ENCODE measurements around the gene EME2. TPM values are rescaled to one million over a fixed set of nuclear protein-coding genes. Genes with fewer than 3 reads are reported as not detected.

The EME2 gene
- total RNA-seq, 1 donor from 2014 or later = 6.8 TPM

GRCh38 chr16:1777375-1778199 lies 5.0 kb downstream of the EME2 start:
- ATAC-seq (no peak), DNase-seq (ENCODE audit: low spot score) (no peak)

DNA sequence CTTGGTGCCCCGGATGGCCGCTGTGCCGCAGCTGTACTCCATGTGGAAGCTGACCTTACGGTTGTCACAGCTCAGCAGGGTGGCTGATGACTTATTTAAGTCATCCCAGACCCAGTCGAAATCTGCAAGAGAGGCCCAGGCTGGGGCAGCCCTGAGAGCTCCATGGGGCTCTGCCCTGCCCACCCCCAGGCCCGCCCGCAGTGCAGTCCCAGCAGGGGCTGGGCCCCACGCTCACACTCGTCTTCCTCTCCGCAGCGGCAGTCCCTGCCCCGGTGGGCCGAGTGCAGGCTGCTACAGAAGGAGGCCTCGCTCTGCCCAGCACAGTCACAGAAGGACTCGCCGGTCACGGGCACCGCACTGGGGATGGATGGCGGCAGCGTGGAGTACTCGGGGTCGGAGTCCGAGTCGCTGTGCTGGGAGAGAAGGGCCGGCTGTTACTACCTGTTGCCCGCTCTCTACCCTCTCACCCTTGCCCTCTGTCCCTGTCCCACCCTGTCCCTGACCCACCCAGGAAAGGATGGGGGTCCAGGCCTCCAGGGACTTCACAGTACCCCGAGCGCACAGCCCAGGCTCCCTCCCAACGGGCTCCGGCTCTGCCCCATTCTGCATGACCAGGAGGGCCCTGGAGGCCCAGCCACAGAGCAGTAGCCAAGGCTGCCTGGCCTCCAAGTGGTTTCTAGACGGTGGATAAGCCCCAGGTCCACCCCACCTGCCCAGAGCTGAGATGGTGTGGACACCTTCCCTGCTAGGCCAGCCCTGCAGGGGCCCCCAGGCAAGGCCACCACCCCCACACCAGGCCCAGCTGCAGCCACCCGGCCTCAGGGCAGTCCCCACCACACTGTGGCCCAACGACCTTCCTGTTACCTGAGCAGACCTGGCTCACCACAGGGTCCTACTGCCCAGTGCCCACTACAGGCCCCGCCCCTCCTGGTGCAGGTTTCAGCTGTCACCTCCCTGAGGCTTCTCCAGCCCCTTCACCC lies 5.9 kb downstream of the EME2 start:
- DNase-seq (ENCODE audit: low spot score) (no peak), ATAC-seq (no peak)

- no peak for ATAC-seq
- no peak for DNase-seq (ENCODE audit: low spot score)
These were observed 6.7 kb downstream of the EME2 start for GRCh38 chr16:1779234-1779701.

DNA sequence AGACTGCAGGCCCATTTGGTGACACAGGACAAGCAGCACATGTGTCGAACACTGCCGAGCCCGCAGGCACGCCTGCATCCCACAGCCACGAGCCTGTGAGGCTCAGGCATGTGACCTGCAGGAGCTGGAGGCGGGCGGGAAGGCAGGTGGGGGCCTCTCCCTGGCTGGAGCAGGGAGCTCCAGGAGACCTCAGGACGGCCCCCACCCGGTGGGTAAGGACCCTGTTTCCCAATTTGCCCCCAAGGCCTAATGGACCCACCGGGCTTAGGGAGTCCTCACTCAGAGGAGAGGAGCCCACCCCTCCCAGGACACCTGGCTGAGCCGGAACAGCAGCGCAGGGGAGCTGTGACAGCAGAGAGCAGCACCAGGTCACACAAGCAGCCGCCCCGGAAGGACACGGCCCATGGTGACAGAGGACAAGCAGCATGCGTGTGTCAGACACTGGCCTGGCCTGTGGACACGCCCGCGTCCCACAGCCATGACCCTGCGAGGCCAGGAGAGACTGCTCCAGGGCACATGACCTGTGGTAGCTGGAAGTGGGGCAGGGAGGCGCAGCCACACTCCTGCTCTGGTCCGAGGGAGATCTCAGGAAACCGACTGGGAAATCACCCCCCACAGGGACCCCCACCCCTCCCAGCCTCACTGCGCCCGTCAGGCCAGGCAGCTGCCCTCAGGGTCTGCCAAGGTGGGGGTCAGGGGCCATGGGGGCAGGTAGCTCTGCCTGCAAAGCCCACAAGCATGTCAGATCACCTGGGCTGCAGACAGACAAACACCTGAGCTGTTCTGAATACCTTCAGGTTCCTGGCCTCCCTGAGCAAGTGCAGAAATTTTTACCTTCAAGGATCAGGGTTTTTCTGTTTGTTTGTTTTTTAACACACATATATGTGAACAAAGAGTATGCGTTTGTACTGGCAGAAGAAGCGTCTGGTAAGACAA lies 7.4 kb downstream of the EME2 start:
- ATAC-seq (peak; percentile 60), DNase-seq (ENCODE audit: low spot score) (peak; percentile 91)

GRCh38 chr16:1780677-1781072 lies 8.1 kb downstream of the EME2 start:
- ATAC-seq (no peak), DNase-seq (ENCODE audit: low spot score) (no peak)

DNA sequence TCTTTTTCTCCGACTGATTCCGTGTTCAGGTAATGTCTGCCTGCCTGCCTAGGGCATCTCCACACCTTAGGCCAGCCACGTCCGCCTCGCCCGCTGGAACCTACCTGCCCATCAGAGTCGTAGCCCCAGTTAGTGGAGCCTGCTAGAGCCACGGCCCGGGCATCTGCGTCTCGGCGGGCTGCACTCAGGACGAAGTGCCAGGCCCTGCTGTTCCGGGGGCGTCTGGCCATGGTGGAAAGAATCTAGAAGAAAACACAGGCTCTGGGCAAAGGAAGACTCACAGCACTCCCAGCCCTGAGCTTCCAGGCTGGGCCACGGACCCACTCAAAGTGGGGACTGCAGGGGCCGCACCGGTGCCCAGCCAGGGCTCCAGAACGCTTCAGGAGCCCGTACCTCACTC lies 8.6 kb downstream of the EME2 start:
- DNase-seq (ENCODE audit: low spot score) (no peak), ATAC-seq (no peak)

DNA sequence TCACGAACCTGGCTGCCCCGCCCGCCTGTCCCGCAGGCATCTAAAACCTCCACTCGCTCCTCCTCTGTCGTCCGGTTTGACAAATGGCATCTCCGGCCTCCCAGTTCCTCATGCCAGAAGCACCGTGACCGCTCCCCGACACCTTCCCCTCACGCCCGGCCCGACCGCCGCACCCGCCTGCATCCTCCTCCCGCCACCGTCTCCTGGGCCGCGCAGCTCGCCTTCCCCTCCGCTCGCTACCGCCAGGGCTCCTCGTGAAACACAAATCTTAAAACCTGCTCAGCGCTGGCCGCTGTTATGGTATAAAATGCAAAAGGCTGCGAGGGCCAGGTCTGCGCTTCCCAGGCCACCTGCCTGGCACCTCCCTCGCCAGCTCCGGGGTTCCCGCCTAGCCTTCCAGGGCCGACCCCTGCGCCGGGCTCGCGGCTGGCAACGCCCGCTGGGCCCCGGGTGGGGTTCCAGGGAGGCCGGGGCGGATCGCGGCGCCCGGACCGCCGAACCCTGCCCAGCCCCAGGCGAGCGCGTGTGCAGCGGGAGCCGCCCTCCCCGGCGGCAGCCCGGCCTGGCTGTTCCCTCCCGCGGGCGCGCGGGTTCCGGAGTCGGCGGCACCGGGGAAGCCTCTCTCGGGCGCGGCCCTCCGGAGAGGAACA lies 9.3 kb downstream of the EME2 start:
- peak; percentile 18 for ATAC-seq
- no peak for DNase-seq (ENCODE audit: low spot score)

DNA sequence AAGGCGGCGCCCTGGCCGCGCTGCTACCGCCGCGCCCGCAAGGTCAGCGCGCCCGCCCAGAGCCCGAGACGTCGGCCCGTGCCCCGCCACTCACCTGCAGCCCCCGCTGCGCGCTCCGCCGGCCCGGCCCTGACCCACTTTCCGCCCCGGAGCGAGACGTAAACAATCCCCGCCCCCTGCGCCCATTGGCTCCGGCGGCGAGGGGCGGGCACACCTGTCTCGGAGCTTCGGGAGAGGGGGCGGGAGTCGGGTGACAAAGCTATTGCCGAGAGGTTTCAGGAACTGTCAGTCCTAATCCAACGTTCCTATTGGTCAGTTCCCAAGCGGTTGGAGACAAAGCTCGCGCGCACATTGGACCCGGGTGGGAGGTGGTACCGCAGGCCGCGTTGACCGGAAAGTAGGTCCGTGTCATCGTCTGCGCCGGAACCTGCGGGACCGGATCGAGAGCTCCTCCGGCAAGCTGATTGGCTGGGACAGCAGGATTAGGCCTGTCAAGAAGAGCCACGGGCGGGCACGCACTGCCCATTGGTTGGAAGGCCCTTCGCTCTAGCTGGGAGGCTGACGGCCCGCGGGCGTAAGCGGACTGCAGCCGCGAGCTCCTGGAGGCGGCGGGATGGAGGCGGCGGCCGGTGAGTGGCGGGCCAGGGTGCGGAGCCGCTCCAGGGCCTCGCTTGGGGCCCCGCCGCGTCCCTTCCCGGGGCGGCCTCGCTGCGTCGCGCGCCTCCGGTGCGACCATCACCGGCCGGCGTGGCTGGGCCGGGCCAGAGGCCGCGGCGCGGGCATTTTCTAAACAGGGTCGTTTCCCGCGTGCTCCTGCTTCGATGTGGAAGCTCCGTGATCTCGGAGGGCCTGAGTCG lies 10.0 kb downstream of the EME2 start, which contains the start of the genes NUBP2 and SPSB3:
Gene NUBP2 (plus strand): TSS at position 553 of the 857 bp plus-strand sequence. CDS start 61 bp downstream, at position 614.
Gene SPSB3 (minus strand): TSS at position 164 of the 857 bp plus-strand sequence. CDS start 1,088 bp downstream, outside the sequence.
- DNase-seq (ENCODE audit: low spot score) = peak; percentile 100
- ATAC-seq = peak; percentile 77

DNA sequence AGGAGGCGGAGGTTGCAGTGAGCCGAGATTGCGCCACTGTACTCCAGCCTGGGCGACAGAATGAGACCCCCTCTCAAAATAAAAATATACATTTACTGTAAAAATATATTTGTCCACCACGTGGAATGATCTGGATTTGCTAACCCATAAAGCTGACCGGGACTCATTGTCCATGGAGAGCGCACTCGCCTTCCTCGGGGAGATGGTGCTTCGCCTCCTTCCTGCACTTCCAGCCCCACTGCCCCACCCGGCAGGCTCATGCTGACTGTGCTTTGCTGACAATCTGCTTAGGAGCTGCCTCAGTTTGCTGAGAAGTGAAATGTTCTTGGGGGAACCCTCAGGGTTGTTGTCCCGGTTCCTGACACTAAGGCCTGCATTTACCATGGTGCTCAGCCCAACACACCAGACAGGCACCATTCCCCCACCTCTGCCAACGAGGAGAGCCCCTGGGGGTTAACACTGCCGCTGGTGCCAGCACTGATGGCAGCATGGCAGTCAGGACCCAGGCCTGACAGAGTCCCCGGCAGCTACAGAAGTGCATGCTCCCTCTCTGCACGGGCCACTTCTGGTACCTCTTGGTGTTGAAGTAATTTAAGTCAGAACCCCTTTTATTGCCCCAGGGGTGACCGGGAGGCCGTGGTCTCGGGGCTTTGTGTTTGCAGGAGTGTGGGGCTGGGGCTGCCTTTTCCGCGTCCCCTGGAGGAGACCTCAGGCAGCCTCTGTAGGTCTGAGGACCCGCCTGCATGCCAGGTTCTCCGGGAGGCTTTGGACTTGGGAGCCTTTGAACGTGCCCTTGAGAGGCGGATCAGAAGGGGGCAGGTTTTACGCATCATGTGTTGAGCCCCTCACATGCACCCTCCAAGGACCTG lies 12.6 kb downstream of the EME2 start:
- ATAC-seq = no peak

GRCh38 chr16:1785846-1786170 lies 13.2 kb downstream of the EME2 start:
- ATAC-seq (no peak), DNase-seq (ENCODE audit: low spot score) (no peak)

More for the DNA sequence above, 12.6 kb downstream of the EME2 start:
- no peak for DNase-seq (ENCODE audit: low spot score)

- ATAC-seq = no peak
- no peak for DNase-seq (ENCODE audit: low spot score)
These were observed 13.8 kb downstream of the EME2 start for GRCh38 chr16:1786242-1787055.

DNA sequence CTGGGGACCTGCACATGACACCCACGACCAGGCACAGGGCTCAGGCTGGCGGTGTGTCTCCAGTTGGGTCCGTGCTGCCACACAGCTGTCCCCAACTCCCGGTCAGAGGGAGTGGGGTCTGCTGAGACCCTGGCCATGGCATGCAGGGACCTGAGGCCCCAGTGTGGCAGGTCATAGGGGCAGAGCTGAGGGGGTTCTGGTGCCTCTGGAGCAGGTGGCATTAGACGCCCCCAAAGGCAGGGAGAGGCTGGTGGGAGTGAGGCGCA lies 14.4 kb downstream of the EME2 start:
- DNase-seq (ENCODE audit: low spot score) = no peak
- no peak for ATAC-seq

GRCh38 chr16:1787322-1788094 lies 14.9 kb downstream of the EME2 start:
- ATAC-seq = no peak
- no peak for DNase-seq (ENCODE audit: low spot score)

DNA sequence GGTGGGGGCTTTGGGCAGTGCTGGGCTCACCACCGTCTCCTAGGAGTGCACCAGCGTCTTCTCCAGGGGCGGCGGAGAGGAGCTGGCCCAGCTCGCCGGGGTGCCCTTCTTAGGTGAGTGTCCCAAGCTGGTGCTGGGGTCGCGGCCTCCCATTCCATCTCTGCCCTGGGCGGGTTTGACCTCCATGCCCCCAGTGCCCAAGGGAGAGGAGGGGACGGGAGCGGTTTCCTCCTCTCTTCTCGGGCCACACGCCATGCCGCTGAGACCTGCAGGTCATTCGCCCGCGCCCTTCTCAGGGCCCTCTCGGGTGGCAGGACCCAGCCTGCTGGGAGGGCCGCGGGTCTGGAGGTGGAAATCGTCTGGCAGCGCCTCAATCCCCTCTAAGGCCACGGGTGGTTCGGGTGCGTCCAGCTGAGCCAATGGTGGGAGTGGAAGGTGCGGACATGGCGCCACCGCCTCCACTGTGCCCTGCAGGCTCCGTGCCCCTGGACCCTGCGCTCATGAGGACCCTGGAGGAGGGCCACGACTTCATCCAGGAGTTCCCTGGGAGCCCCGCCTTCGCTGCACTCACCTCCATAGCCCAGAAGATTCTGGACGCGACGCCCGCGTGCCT lies 15.6 kb downstream of the EME2 start:
- DNase-seq (ENCODE audit: low spot score) = peak; percentile 44
- ATAC-seq = no peak

DNA sequence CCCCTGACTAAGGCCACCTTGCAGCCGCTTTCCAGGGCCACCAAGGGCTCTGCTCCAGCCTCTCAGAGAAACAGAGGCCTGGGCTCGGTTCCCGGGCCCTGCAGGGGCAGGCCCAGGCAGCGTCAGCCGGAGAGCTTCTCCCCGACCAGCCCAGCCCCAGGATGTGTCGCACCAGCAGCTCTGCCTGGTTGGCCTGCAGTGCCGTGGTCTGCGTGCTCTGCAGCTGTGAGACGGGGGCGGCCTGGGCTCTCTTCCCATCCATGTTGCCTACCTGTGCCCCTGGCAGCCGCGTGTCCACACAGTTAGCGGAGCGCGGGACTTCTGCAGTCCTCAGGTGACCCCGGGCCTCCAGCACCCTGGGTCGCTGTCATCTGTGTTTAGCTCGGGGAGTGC lies 16.1 kb downstream of the EME2 start:
- no peak for ATAC-seq
- no peak for DNase-seq (ENCODE audit: low spot score)

GRCh38 chr16:1789643-1790045 lies 17.0 kb downstream of the EME2 start:
- DNase-seq (ENCODE audit: low spot score) = peak; percentile 46

More at GRCh38 chr16:1789643-1790045, 17.0 kb downstream of the EME2 start:
- no peak for ATAC-seq

Data from left lobe of liver (tissue), 2 donors.